GM19238 (cell line): ENCODE data around the gene USH1C.

Experiments
- DNase-seq: peaks from one replicate; pipeline ENCODE4 v3.0.0; 2011; ENCODE audit warnings: low spot score; ENCODE audit not compliant: insufficient read length

The USH1C gene

DNA sequence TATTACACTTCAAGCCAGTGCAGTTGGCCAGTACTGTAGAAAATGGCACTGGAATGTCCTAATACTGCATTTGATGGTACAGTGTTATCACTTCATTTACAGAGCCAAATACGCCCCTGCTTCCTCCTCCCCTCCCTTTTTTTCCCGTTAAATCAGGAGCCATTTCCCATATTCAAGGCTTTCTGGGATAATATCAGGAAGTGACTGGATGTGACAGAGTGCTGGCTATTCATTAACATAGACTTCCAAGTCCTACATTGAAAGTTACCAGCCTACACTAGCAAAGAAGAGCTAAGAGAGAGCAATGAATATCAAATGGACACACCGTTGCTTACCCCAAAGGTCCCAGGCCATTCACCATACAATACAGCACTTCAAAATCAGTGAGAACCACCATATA lies 35.4 kb downstream of the USH1C start:
- DNase-seq, result no peak

DNA sequence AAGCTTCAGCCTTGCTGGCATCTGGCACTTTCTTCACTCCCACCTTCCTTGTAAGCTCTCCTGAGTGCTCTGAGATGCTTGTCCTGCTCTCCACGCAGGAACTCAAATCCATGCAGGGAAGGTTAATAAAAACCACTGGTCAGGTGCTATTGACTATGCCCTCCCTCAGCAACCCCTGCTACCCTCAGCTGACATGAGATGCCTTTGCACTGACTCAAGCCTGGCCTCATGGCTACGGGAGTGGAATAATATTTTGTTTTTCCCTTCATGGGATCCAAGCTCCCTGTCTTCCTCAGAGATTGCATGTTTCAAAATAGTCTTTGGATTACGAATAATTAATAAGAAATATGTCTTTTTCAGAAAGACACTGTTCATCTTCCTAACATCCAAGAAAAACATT lies 35.9 kb downstream of the USH1C start:
- DNase-seq, result no peak

DNA sequence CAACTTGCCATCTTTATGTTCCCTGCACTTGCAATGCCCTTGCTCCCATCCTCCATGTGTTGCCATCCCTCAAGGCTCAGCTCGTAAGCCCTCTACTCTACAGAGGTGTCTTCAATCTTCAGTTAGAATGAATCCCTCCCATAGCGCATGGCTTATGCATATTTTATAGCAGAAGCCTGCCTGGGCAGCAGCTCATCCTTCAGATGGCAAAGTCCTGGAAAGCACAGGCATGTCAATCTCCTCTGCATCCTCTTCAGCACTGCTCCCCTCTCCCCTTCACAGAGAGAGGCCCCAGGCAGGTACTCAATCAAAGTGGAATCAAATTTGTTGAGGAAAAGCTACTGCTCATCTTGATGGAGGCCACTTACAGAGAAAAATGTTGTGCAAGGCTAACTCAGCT lies 36.4 kb downstream of the USH1C start:
- DNase-seq, result no peak

DNA sequence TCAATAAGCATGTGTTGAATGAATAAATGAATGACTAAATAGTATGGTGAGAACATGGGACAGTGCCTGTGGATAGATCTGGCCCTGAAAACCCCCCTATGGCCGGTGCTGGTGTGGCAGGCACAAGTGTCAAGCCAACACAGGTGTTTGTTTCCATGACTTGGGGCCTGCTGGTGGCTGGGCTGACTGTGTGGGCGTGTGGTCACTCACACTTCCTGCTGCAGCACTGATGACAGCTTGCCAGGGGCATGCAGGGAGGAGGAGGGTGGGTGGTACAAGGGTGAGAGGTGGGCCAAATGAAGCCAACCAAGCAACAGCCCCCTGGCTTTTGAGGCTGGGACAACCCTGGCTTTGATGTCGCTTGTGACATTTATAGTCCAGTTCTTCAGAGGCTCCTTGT lies 37.3 kb downstream of the USH1C start:
- peak; percentile 22 for DNase-seq

DNA sequence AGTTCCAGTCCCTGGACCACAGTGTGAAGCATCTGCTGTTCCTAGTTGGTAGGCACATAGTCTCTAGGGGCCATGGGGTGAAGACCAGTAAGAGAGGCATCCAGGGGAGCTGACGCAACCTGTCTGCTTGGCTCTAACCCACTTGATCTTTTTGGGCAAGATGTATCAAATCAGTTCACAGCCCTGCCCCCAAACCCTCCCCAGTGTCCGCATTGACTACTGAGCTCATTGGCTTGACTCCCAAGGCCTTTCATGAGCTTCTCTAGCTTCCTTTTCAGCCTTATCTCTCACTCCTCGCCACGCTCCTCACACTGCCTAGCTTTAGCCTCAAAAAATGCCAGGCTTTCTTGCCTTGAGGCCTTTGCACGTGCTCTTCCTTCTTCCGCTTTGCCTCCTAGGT lies 37.9 kb downstream of the USH1C start:
- DNase-seq, result no peak

DNA sequence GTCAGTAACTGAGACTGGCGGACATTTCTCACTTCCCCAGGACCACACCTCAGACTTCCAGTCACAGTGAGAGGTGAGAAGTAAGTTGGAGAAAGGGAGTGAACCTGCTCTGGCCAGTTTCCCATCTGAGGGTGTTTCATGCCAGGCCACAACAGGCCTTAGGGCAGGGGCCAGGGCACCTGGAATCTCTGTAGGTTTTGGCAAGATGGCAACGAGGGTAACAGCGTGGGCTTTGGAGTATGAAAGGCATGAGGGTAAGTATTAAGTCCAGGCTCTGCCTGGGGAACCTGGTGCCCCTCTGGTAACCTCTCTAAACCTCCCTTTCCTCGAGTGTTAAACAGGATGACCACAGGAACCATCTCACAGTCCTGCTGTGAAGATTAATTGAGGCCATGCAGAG lies 39.1 kb downstream of the USH1C start:
- DNase-seq, result no peak

DNA sequence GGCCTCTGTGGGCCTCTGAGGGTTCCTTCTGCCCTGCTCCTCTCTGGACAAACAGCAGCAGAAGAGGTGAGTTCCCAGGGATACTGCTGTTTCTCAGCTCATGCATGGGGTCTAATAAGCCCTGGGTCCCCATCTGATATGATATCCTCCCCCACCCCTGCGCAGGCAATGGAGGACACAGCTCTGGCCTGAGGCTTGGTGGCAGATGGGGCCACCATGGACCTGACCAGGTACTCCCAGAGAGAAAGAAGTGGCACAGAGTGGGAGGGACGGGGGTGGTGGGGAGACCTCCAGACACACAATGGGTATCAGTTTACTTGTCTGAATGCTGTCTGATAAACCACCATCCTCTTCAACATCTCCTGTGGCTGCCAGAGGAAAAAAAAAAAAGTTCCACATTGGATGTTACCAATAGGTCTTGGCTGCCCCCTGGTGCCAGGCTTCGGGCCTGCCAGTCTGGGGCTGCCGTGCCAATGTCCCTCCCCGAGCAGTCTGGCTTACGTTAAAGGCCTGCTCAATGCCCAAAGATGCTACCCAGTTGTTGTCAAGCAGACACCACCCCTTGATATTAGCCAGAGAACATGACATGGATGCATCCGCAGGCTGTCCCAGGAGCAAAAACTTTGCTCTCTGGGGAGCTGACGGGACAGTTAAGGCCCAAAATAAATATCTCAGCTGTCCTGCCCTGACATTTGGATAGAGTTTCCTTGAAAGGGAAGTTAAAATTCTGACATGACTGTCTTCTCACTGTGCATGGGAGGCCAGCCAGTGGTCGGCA lies 39.7 kb downstream of the USH1C start:
- DNase-seq, result peak; percentile 73

DNA sequence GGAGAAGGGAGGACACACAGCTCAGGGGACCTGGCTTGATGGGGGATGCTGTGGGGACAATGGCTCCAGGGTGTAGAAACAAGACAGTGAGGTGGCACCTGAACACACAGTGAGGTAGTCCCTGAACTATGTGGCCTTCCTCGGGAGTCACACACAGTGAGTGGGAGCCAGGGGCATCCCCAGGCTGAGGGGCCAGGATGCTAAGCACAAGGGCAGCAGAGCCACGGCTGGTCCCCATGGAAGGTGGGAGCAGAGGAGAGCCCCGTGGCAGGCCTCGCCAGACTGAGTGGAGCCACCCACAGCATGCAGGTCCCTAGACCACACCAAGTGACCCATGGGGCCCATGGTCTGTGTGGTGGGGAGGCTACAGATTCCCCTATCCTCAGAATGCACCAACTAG lies 41.6 kb downstream of the USH1C start:
- no peak for DNase-seq

DNA sequence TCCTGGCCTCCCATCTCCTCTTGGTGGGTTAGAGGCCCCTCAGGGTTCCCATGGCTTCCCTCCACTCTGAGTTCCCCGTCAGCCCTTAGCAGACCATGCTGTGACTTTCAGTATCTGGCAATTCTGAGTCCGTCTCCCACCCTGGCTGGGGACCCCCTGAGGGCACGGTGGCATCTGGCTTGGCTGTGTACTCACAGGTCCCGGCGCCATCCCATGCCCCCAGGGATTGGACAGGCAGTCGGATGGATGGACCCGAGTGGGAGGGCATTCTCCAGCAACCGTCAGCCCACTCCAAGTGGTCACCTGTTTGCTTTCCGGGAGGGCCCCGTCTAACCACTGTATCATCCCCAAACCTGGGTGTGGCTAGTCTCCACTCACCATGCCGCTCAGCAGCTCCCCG lies 43.5 kb downstream of the USH1C start:
- no peak for DNase-seq

DNA sequence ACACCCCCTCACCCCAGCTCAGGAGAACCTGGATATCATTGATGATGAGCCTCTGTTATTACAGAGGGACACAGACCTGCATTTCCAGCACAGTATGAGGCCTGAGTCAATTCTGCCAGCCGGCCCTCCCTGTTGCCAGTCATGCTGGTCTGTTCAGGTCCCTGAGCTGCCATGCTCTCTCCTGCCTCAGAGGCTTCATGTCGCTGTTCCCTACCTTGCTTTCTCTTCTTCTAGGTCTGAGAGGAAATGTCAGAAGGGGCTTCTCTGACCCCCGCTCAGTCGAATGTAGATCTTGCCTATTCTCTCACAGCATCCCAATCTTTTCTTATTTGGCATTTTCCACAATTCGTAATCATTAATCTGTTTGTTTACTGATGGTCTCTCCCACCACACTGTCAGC lies 45.7 kb downstream of the USH1C start:
- DNase-seq, result no peak

DNA sequence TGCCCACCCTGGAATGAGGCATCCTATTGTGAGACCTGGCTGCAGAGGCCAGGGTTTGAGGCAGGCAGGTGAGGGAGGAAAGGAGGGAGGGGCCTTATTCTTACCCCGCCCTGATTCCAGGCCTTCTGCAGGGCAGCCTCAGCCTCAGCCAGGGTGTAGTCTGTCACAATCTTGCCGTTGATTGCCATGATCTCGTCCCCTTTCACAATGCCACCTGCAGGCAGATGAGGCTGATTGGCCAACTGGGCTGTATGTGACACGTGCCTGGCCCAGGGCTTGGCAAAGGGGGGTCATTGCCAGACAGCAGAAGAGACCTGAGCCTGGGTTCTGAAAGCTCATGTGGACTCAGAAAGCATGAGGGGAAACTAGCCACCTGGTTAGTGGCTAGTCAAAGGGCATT lies 46.2 kb downstream of the USH1C start:
- no peak for DNase-seq

DNA sequence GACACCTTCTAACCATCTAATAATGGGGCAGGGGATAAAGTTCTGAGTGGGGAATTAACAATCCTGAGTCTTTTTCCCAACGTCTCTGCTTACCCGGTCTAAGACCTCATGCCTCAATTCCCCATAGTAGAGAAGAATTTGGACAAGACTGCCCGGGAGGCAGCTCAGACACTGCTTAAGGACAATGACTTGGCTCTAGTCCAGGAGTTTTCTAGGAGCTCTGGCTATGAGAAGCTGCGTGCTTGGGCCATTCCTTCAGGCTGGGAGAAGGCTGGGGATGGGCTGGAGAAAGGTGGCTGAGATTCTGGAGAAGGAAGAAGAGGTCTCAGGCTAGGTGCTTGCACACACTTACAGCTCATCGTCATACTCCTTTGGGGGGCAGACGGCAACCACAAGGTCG lies 47.8 kb downstream of the USH1C start:
- no peak for DNase-seq

DNA sequence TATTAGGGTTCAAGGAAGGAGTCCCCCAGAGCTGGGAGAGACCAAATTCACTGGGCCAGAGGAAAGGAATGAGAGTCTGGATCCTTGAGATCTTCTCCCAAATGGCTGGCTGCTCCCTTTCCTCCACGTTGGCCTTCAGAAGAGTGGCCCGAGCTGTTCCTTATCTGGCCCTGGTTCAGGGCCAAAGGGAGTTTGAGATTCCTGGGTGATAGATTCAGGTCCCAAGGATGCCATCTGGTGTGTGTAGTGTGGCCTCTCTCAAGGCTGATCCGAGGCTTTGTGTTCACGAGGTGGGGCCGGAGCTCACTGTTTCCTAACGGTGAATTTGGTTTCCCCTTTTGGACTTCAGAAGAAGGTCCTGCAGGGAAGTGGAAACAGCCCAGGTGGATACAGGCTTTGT lies 50.2 kb downstream of the USH1C start:
- no peak for DNase-seq

DNA sequence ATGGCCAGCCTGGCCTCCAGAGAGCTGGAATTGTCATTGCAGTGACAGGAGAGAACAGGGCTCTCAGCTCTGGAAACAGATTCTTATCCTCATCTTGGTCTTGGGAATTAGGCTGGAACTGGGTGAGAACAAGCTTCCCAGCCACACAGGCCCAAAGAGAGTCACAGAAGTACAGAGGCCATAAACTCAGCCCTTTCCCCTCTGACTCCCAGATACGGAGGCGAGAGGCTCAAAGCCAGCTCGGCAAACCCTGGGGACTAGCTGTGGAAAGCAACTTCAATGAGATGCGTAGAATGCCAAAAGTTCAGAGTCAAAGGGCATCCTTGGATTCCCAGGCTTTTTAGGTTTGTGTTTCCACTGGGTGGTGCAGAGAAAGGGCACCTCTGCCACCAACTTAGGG lies 53.3 kb downstream of the USH1C start:
- no peak for DNase-seq

DNA sequence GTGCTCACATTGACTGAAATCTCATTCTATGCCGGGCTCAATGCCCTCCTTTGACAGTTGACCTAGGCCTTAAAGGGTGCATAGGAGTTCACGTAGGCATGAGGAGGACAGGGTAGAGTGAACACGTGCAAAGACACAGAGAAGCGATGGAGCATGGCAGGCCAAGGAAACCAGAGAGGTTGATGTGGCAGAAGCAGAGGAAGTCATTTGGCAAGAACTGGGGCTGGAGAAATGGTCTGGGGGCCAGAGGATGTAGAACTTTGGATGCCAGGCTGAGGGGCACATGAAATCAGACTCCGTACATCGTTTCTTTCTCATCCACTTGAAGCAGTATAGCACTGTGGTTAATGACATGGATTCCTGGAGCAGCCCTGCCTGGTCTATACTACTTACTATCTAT lies 54.0 kb downstream of the USH1C start:
- no peak for DNase-seq

DNA sequence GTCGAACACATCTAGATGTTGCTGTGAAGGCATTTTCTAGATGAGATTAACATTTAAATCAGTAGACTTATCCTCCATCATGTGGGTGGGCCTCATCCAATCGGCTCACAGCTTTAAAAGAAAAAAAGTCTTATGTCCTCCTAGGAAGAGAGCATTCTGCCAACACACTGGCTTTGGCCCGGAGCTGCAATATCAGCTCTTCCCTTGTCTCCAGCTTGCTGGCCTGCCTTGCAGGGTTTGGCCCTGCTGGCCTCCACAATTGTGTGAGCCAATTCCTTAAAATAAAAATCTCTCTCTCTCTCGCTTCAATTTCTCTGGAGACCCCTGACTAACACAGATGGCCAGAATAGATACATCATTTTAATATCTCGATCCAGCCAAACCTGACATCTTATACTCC lies 54.5 kb downstream of the USH1C start:
- no peak for DNase-seq

DNA sequence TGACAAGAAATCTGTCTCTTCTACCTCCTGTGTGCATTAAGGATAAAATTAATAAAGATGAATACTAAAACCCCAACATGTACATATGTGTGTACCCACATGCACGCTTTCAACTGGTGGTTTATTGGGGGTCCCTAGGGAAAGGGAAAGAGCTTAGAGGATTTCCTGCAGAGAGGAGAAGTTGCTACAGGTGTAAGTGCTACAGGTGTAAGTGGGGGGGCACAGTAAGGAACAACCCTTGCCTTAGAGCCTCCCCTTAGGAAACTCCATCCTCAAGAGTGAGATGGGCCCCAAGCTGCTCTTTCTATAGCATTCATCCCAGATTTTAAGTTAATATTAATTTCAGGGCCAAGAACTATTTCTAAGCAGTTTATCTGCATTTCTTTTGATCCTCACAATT lies 55.7 kb downstream of the USH1C start:
- DNase-seq, result no peak

DNA sequence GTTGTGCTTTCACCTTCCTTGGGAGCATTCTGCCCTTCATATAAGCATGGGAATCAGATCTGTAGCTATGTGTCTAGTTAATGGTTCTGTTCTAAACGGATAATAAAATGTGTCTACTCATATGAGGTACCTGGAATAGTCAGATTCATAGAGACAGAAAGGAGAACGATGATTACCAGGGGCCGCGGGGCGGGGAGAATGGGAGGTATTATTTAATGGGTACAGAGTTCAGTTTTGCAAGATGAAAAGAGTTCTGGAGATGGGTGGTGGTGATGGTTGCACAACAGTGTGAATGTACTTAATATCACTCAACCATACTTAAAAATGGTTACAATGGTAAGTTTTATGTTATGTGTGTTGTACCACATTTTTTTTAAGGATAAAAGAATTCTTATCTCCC lies 57.6 kb downstream of the USH1C start:
- DNase-seq, result no peak

DNA sequence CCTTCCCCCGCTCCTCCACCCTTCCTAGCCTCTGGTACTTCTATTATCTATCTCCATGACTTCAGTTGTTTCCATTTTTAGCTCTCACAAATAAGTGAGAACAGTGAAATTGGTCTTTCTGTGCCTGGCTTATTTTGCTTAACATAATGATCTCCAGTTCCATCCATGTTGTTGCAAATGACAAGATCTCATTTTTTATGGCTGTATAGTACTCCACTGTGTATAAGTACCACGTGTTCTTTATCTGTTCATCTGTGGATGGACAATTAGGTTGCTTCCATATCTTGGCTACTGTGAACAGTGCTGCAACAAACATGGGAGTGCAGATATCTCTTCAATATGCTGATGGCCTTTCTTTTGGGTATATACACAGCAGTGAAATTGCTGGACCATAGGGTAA lies 60.7 kb downstream of the USH1C start:
- no peak for DNase-seq

DNA sequence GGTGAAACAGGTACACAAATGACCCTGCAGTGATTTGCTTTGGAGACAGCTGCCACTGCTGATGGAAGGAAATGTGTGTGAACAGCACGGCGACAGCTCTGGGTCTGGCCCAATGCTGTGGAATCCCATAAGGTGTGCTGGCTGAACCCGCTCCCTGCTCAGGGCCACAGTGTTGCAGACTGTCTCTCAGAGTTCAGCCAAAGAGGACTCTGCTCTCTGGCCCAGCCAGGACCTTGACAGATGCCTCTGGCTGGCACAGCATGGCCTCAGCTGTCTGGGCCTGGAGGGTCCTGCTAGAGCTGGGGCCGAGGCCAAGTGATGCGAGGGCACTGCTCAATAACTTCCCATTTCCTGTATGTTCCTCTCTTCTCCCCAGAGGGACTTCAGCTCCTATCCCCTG lies 62.3 kb downstream of the USH1C start:
- DNase-seq, result no peak

DNA sequence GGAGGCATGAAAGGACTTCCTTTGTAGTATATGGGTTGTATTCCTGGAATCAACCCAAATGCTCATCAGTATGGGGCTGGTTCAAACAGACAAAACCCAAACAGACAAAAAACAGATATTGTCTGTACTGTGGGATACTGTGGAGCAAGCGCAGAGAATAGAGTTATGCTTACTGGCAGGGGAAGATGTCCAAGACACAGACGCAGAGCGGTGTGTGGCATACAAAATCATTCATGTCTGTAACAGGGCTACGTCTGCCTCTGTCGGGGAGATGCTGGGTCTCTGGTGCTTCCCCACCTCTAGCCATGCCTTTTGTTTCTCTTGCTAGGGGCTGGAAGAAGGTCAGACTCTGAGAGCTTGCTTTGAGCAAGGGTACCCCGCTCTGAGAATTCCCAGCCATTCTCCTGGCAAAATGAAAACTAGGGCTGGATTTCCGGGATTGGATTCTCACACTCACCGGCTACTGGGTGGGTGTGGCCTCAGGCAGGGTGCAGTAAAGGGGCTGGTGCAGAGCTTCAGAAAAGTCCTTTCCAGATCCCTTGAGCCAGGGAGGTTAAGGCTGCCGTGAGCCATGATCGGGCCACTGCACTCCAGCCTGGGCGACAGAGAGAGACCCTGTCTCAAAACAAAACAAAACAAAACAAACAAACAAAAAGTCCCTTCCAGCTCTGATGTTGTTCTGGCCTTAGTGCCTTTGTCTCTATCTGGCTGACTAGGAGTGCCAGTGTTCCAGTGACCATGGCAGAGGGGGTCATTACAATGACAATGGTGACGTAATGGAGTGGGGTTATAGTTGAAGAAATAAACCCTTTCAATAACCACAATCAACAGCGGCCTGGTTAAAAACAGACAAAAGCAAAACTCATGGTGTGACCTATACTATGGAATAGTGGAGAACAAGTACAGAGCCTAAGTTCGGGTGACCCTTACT lies 64.7 kb downstream of the USH1C start:
- DNase-seq, result no peak

DNA sequence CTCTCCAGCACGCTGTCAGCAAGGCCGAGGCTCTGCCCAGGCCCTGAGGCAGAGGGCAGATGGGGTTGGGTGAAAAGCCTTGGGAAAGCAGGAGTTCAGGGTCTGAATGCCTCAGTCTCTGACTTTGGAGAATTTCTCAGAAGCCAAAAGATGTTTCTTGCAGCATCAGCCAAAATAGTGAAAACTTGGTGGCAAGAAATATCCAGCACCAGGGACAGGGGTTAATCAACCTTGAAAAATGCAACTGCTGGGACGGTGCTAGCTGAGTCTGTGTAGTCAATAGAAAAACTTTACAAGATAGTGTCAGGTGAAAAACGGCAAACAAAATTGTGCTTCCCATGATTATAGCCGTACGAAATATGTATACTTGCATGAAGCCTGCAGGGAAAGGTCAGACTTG lies 66.1 kb downstream of the USH1C start:
- DNase-seq, result no peak

DNA sequence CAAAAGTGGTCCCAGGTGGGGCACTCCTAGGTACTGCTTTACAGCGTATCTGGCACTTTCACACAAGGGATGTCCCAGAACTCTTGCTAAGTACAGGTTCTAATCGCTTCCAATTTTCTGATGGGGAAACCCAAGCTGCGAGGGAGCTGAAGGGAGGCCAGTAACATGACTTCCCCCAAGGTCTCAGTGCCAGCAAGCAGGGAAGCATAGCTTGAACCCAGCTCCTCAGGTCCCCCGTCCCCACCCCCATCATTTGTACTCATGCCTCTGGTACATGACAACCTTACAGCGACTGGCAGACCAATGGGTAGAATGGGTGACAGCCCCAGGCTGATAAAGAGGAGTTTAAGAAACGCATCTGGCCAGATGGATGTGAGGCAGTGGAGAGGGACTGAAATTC lies 66.9 kb downstream of the USH1C start:
- no peak for DNase-seq
